ENCODE results near the gene TSPEAR. TPM values are rescaled to one million over a fixed set of nuclear protein-coding genes. Genes with fewer than 3 reads are reported as not detected.

TSPEAR gene
- total RNA-seq, 1 donor from 2014 or later = not detected

DNA sequence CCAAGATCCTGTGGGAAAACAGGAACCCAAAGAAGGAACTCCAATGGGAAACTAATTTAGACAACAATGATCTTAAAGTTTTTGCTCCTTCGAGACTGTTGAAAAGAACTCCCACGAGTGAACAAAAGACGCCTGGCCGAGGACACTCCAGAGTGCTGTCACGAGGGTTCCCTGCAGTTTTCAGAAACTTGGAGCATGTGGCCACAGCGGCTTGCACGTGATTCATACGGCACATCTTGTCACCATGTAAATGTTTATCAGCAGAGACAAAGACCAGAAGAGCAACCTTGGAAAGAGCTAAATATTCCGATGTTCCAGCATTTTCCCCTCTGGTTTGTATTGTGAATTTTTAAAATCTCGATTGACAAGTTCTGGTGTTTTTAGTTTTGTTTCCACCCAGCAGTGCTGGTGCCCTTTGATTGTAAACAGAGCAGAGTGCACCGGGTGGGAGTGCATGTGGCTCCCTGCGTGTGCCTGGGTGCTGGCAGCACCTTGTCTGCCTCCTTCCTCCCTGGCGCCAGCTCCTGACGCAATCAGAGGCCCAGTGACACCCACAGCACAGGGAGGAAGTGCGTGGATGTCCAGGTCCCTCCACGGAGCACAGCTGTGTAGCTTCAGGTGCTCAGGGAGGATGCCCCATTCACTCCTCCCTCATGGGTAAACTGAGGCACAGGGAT lies 233.1 kb downstream of the TSPEAR start:
- TF ChIP-seq, protein P1, sequence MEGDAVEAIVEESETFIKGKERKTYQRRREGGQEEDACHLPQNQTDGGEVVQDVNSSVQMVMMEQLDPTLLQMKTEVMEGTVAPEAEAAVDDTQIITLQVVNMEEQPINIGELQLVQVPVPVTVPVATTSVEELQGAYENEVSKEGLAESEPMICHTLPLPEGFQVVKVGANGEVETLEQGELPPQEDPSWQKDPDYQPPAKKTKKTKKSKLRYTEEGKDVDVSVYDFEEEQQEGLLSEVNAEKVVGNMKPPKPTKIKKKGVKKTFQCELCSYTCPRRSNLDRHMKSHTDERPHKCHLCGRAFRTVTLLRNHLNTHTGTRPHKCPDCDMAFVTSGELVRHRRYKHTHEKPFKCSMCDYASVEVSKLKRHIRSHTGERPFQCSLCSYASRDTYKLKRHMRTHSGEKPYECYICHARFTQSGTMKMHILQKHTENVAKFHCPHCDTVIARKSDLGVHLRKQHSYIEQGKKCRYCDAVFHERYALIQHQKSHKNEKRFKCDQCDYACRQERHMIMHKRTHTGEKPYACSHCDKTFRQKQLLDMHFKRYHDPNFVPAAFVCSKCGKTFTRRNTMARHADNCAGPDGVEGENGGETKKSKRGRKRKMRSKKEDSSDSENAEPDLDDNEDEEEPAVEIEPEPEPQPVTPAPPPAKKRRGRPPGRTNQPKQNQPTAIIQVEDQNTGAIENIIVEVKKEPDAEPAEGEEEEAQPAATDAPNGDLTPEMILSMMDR (IDR thresholded peaks at IDR 0.05; ENCODE audit: insufficient read depth, low read length, poor library complexity, severe bottlenecking) = no peak
- H3K4me3 ChIP-seq (ENCODE audit: low read depth, low read length) = no peak overlapping the region
- no peak for DNase-seq (ENCODE audit: low read depth)

DNA sequence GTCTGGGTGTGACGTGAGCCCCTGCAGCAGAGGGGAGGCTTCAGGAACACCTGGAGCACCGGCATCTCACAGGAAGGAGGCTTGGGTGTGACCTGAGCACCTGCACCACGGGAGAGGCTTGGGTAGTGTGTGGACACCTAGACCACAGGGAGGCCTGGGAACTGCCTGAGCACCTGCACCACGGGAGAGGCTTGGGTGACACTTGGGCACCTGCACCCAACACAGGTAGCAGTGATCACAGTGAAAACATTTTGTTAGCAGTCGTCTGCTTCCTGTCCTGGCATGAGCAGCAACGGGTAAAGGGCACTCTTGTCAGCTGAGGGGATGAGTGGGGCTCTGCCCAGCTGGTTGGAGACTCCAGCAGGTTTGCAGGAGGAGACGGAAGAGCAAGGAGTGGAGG lies 233.7 kb downstream of the TSPEAR start:
- Histone ChIP-seq H3K27me3 (ENCODE audit: control insufficient read depth, insufficient read depth, low read length) (no peaks in the 10 kb centered on the region), H3K4me3 (ENCODE audit: low read depth, low read length) (no peak overlapping the region), H3K36me3 (ENCODE audit: control insufficient read depth, insufficient read depth, low read length) (no peaks in the 10 kb centered on the region)
- DNase-seq (ENCODE audit: low read depth) = no peak
- TF ChIP-seq, protein P1 (IDR thresholded peaks at IDR 0.05; ENCODE audit: insufficient read depth, low read length, poor library complexity, severe bottlenecking) = no peak

More for the DNA sequence above, 233.1 kb downstream of the TSPEAR start:
- no peaks in the 10 kb centered on the region for H3K36me3 ChIP-seq (ENCODE audit: control insufficient read depth, insufficient read depth, low read length)
- H3K27me3 ChIP-seq (ENCODE audit: control insufficient read depth, insufficient read depth, low read length) = no peaks in the 10 kb centered on the region

DNA sequence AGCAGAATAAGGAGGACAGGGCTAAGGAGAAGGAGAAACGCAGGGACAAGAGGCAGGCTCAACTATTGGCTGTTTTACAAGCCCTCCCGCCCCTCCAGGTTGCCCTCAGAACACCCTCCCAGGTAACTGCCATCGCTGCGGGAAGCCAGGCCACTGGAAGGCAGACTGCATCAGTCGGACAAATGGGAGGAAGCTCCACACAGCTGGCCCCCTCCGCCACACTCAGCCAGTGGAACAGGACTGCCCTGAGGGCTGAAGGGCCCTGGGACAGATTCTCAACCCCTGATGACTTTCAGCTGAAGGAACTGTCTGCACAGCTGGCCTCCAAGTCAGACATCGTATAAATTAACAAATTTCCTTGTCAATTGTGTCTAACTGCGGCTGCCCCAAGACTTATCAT lies 234.2 kb downstream of the TSPEAR start:
- TF ChIP-seq, protein P1 (IDR thresholded peaks at IDR 0.05; ENCODE audit: insufficient read depth, low read length, poor library complexity, severe bottlenecking) = no peak
- H3K4me3 ChIP-seq (ENCODE audit: low read depth, low read length) = no peak overlapping the region
- DNase-seq (ENCODE audit: low read depth) = no peak
- no peaks in the 10 kb centered on the region for H3K27me3 ChIP-seq (ENCODE audit: control insufficient read depth, insufficient read depth, low read length)
- no peaks in the 10 kb centered on the region for H3K36me3 ChIP-seq (ENCODE audit: control insufficient read depth, insufficient read depth, low read length)

DNA sequence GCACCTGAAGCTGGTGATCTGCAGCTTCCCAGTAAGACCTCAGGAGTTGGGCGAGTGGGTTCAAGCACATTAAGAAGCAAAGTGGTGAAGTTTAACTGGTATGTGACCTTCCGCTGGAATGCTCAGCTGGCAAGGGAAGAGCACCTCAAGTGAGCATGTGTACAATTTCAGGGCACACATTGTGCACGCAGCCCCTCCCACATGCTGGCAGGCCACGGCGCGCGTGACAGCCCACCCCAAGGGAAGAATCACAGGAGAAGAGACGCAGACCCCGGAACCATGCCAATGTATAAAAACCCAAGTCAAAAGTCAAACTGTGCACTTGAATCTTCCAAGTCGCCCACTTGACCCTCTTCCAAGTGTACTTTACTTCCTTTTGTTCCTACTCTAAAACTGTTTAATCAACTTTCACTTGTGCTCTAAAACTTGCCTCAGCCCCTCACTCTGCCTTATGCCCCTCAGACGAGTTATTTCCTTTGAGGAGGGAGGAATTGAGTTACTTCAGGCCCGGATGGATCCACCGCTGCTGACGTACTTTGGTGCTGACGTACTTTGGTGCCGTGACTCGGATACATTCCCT lies 236.0 kb downstream of the TSPEAR start:
- TF ChIP-seq, protein P1 (IDR thresholded peaks at IDR 0.05; ENCODE audit: insufficient read depth, low read length, poor library complexity, severe bottlenecking) = no peak
- Histone ChIP-seq H3K27me3 (ENCODE audit: control insufficient read depth, insufficient read depth, low read length) (no peaks in the 10 kb centered on the region), H3K36me3 (ENCODE audit: control insufficient read depth, insufficient read depth, low read length) (no peaks in the 10 kb centered on the region), H3K4me3 (ENCODE audit: low read depth, low read length) (no peak overlapping the region)
- no peak for DNase-seq (ENCODE audit: low read depth)

DNA sequence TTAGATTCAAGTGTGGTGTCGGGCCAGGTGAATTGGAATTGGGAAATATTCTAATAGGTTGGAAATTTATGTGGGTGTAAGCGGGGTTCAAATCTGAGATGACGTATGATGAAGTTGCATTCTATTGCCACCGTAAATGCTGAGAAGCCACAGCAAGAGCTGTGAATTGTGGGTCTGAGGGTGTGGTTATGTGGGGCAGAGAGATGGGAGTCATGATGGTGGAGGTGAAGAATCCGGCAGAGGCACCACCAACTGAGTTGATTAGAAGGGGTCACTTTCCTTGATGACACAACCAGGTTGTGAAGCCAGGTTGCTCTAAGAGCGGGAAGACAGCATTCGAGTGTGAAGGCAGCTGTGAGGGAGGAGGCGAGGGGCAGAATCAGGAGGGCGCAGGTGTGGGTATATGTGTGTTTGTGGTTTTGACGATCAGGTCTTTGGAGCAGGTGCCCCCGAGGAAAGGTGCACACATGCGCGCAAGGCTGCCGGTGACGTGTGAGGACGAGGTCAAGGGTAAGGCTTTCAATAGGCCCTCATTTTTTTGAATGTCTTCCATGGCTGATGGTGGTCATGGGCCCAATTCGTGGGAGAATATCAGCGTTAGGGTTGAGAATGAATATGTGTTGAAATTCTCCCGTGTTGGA lies 237.3 kb downstream of the TSPEAR start:
- no peak overlapping the region for H3K4me3 ChIP-seq (ENCODE audit: low read depth, low read length)
- no peaks in the 10 kb centered on the region for H3K36me3 ChIP-seq (ENCODE audit: control insufficient read depth, insufficient read depth, low read length)

More for the DNA sequence above, 237.3 kb downstream of the TSPEAR start:
- no peak for DNase-seq (ENCODE audit: low read depth)
- no peaks in the 10 kb centered on the region for H3K27me3 ChIP-seq (ENCODE audit: control insufficient read depth, insufficient read depth, low read length)
- TF ChIP-seq, protein P1 (IDR thresholded peaks at IDR 0.05; ENCODE audit: insufficient read depth, low read length, poor library complexity, severe bottlenecking) = no peak

Data from kidney epithelial cell (primary cell).